HAP-1 (cell line): ENCODE results near the gene MYADML2.

ENCODE experiments used
- DNase-seq, 2 experiments: peaks; one replicate each; pipeline ENCODE4 v3.0.0-alpha.2; 2016 to 2020; ENCODE audit warnings: low spot score in 2 of 2
- H3K27me3 ChIP-seq: fragments of 250-450 bp; sonication (Bioruptor Pico); 2 replicates; pipeline ENCODE4 v1.5.1; 2020; ENCODE audit warnings: low read depth, mild to moderate bottlenecking, moderate library complexity
- H3K36me3 ChIP-seq: fragments of 250-450 bp; sonication (Bioruptor Pico); replicated peaks from 2 replicates; pipeline ENCODE4 v1.5.1; 2020; ENCODE audit warnings: mild to moderate bottlenecking
- H3K4me1 ChIP-seq: fragments of 250-450 bp; sonication (Bioruptor Pico); 2 replicates; pipeline ENCODE4 v1.5.1; 2020; ENCODE audit warnings: mild to moderate bottlenecking
- H3K4me3 ChIP-seq: fragments of 250-450 bp; sonication (Bioruptor Pico); 2 replicates; pipeline ENCODE4 v1.5.1; 2020; ENCODE audit warnings: mild to moderate bottlenecking, moderate library complexity
- H3K9me3 ChIP-seq: fragments of 250-450 bp; sonication (Bioruptor Pico); 2 replicates; pipeline ENCODE4 v1.5.1; 2020; ENCODE audit warnings: mild to moderate bottlenecking, moderate library complexity
- in situ Hi-C: fragments of 300-500 bp; cut with MboI; formaldehyde crosslinking; loops from 3 replicates; pipeline ENCODE4 v1.14.3; 2020; ENCODE audit warnings: low sequenced_read_pairs, inconsistent platforms, mixed read lengths

Gene MYADML2

GRCh38 chr17:81942167-81942553 lies 4.9 kb downstream of the MYADML2 start:
- Histone ChIP-seq H3K27me3 (no peaks in the 10 kb centered on the region), H3K9me3 (no peaks in the 10 kb centered on the region), H3K36me3 (no peaks in the 10 kb centered on the region), H3K4me1 (peaks cover 5% of the 10 kb centered on the region; the same call in 1 of the 2 replicates), H3K4me3 (no peak overlapping the region)
- DNase-seq: no peak
- in situ Hi-C loops: no loop called here

GRCh38 chr17:81941484-81942166 lies 5.4 kb downstream of the MYADML2 start:
- Histone ChIP-seq H3K4me3 (no peak overlapping the region), H3K27me3 (no peaks in the 10 kb centered on the region), H3K9me3 (no peaks in the 10 kb centered on the region), H3K36me3 (no peaks in the 10 kb centered on the region), H3K4me1 (peaks cover 5% of the 10 kb centered on the region; the same call in 1 of the 2 replicates)
- in situ Hi-C loops: no loop called here
- no peak for DNase-seq

- in situ Hi-C loops: no loop called here
- Histone ChIP-seq H3K27me3 (no peaks in the 10 kb centered on the region), H3K4me3 (no peak overlapping the region), H3K4me1 (peaks cover 6% of the 10 kb centered on the region), H3K36me3 (peaks cover 2% of the 10 kb centered on the region), H3K9me3 (no peaks in the 10 kb centered on the region)
- DNase-seq: no peak
Measured at GRCh38 chr17:81940538-81941483, 6.2 kb downstream of the MYADML2 start.

GRCh38 chr17:81939881-81940385 lies 7.1 kb downstream of the MYADML2 start:
- no peaks in the 10 kb centered on the region for H3K9me3 ChIP-seq
- DNase-seq: no peak
- H3K4me1 ChIP-seq: peaks cover 9% of the 10 kb centered on the region
- H3K4me3 ChIP-seq: no peak overlapping the region
- in situ Hi-C loops: no loop called here
- no peaks in the 10 kb centered on the region for H3K27me3 ChIP-seq
- H3K36me3 ChIP-seq: peaks cover 11% of the 10 kb centered on the region

GRCh38 chr17:81939218-81939617 lies 7.8 kb downstream of the MYADML2 start:
- Histone ChIP-seq H3K27me3 (no peaks in the 10 kb centered on the region), H3K9me3 (no peaks in the 10 kb centered on the region), H3K4me1 (peaks cover 9% of the 10 kb centered on the region), H3K36me3 (peaks cover 18% of the 10 kb centered on the region), H3K4me3 (no peak overlapping the region)
- in situ Hi-C loops: no loop called here
- DNase-seq: no peak

- no peak for DNase-seq
- peaks cover 9% of the 10 kb centered on the region for H3K4me1 ChIP-seq
- H3K27me3 ChIP-seq: no peaks in the 10 kb centered on the region
- no peaks in the 10 kb centered on the region for H3K9me3 ChIP-seq
- in situ Hi-C loops: no loop called here
- peak overlapping the region; percentile 70 for H3K4me3 ChIP-seq
- H3K36me3 ChIP-seq: peaks cover 36% of the 10 kb centered on the region
Measured at GRCh38 chr17:81935709-81936084, 11.3 kb downstream of the MYADML2 start.

- peaks cover 9% of the 10 kb centered on the region for H3K4me1 ChIP-seq
- no peak overlapping the region for H3K4me3 ChIP-seq
- peaks cover 36% of the 10 kb centered on the region for H3K36me3 ChIP-seq
- no peaks in the 10 kb centered on the region for H3K9me3 ChIP-seq
- in situ Hi-C loops: no loop called here
- no peak for DNase-seq
- H3K27me3 ChIP-seq: no peaks in the 10 kb centered on the region
Measured at GRCh38 chr17:81934850-81935708, 12.0 kb downstream of the MYADML2 start.

- Histone ChIP-seq H3K27me3 (no peaks in the 10 kb centered on the region), H3K4me1 (peaks cover 9% of the 10 kb centered on the region), H3K36me3 (peaks cover 36% of the 10 kb centered on the region), H3K4me3 (no peak overlapping the region), H3K9me3 (no peaks in the 10 kb centered on the region)
- no peak for DNase-seq
- in situ Hi-C loops: no loop called here
Measured at GRCh38 chr17:81934098-81934757, 12.8 kb downstream of the MYADML2 start.

- in situ Hi-C loops: no loop called here
Measured at GRCh38 chr17:81933178-81933699, 13.8 kb downstream of the MYADML2 start.

GRCh38 chr17:81932333-81932983 lies 14.6 kb downstream of the MYADML2 start:
- no peaks in the 10 kb centered on the region for H3K27me3 ChIP-seq
- in situ Hi-C loops: no loop called here
- H3K4me1 ChIP-seq: peaks cover 6% of the 10 kb centered on the region
- H3K36me3 ChIP-seq: peaks cover 36% of the 10 kb centered on the region
- H3K9me3 ChIP-seq: no peaks in the 10 kb centered on the region
- H3K4me3 ChIP-seq: no peak overlapping the region
- DNase-seq: no peak

More at GRCh38 chr17:81933178-81933699, 13.8 kb downstream of the MYADML2 start:
- H3K4me1 ChIP-seq: peaks cover 9% of the 10 kb centered on the region
- H3K36me3 ChIP-seq: peaks cover 36% of the 10 kb centered on the region
- H3K27me3 ChIP-seq: no peaks in the 10 kb centered on the region
- no peak overlapping the region for H3K4me3 ChIP-seq
- no peaks in the 10 kb centered on the region for H3K9me3 ChIP-seq
- DNase-seq: no peak

- no peak for DNase-seq
- H3K4me1 ChIP-seq: peaks cover 4% of the 10 kb centered on the region
- H3K4me3 ChIP-seq: no peak overlapping the region
- in situ Hi-C loops: no loop called here
- H3K27me3 ChIP-seq: no peaks in the 10 kb centered on the region
- H3K9me3 ChIP-seq: no peaks in the 10 kb centered on the region
- peaks cover 36% of the 10 kb centered on the region for H3K36me3 ChIP-seq
Measured at GRCh38 chr17:81931557-81932332, 15.3 kb downstream of the MYADML2 start.

GRCh38 chr17:81931189-81931556 lies 15.9 kb downstream of the MYADML2 start:
- Histone ChIP-seq H3K27me3 (no peaks in the 10 kb centered on the region), H3K4me1 (peaks cover 6% of the 10 kb centered on the region), H3K36me3 (peaks cover 36% of the 10 kb centered on the region), H3K4me3 (no peak overlapping the region), H3K9me3 (no peaks in the 10 kb centered on the region)
- DNase-seq: no peak
- in situ Hi-C loops: no loop called here
